ENCODE measurements around the gene LHPP. TPM values are rescaled to one million over a fixed set of nuclear protein-coding genes. Genes with fewer than 3 reads are reported as not detected.

The LHPP gene
- total RNA-seq, 2 experiments from 2014 or later, result 17.7 TPM

DNA sequence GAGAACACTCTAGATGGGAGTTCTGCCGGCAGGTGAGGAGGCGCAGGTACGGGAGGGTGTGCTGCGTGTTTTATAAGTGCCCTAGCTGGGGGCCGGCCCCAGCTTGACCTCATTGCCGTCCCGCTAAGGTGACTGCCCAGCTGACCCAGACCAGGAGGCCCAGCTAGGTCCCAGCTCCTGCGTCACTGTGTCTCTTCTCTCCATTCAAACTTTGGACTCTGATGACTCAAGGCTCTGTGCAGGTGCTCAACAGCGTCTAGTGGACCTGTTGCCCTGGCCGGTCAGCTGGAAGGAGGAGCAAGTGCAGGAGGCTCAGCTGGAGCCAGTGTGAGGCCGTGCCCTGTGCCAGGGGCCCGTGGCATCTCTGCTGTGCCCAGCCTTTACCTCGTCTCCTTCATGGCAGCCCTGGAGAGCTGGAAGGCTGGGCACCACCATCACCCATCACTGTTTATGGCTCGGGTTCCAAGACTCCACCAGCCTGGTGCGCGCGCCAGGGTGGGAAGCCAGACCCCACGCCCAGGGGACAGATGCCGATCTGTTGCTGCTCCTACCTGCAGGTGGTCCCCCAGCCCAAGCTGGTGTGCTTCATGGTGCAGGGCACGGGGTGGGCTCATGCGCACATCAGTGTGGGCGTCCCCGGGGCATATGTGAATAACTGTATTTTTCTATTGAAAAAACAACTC, 14.6 kb downstream of the LHPP start:
- intact Hi-C loops (cut with micrococcal nuclease), result no loop called here
- CTCF ChIA-PET, result interaction anchor here (0.8 kb wide), 1 partner anchor 12 kb away, joined by 3 read pairs; no protein-coding TSS in a partner anchor
- Mint-ChIP-seq H3K36me3 (ENCODE audit: low read depth) (no peaks in the 10 kb centered on the region), H3K27ac (no peak overlapping the region), H3K4me3 (no peak overlapping the region), H3K27me3 (ENCODE audit: low read depth) (no peaks in the 10 kb centered on the region), H3K9me3 (no peaks in the 10 kb centered on the region), H3K4me1 (ENCODE audit: low read depth) (peaks cover 4% of the 10 kb centered on the region)
- no peak for DNase-seq

DNA sequence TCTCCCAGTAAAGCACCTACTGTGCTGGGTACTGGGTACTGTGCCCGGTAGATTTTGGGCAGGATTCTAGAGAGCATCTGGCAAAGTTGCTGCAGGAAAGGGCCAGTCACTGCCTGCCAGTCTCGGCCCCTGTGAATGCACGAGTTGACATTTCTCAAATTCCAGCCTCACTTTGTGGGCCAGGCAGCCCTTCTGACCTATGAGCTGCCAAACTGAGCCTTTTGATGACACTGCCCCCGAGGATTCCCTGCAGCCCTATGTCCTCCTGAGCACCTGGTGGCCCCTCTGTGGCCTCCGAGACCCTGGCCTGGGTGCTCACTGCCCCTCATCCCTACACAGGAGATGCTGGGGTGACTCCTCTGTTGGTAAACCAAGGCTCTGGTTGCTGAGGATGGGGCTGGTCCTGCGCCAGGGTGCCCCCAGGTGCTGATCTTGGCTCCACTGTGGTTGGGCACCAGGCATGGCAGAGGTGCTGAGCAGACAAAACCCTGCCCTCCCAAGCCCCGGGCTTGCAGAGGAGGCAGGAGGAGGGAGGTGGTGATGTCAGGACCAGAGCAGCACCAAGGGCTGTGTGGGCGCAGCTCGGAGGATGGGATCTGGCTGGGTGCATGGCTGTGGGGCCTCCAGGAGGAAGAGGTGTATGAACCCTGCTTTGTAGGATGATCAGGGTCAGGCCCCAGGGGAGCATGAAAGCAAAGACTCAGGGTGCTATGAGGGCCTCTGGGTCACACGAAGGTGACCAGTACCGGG, 16.2 kb downstream of the LHPP start:
- CTCF ChIA-PET, result no interaction called here
- no peak overlapping the region for H3K27ac Mint-ChIP-seq
- no peak overlapping the region for H3K4me3 Mint-ChIP-seq
- peaks cover 4% of the 10 kb centered on the region for H3K4me1 Mint-ChIP-seq (ENCODE audit: low read depth)
- intact Hi-C loops (cut with micrococcal nuclease), result no loop called here
- DNase-seq, result no peak
- H3K27me3 Mint-ChIP-seq (ENCODE audit: low read depth), result no peaks in the 10 kb centered on the region
- H3K9me3 Mint-ChIP-seq, result no peaks in the 10 kb centered on the region
- H3K36me3 Mint-ChIP-seq (ENCODE audit: low read depth), result no peaks in the 10 kb centered on the region

DNA sequence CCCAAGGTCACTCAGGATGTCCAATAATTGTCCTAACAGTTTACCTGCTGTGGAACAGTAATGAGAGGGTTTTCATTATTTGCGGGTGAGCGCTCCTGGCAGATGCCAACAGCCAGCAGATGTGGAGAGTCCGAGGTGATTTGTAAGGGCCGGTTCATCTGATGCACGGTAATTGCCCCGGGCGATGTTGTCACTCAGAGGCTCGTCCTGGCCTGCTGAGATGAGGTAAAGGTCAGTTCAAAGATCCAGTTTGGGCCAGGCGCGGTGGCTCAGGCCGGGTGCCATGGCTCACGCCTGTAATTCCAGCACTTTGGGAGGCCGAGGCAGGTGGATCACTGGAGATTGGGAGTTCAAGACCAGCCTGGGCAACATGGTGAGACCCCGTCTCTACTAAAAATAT, 16.9 kb downstream of the LHPP start:
- Mint-ChIP-seq H3K4me3 (no peak overlapping the region), H3K36me3 (ENCODE audit: low read depth) (no peaks in the 10 kb centered on the region), H3K27ac (no peak overlapping the region), H3K9me3 (no peaks in the 10 kb centered on the region), H3K4me1 (ENCODE audit: low read depth) (peaks cover 2% of the 10 kb centered on the region), H3K27me3 (ENCODE audit: low read depth) (no peaks in the 10 kb centered on the region)
- DNase-seq, result no peak
- CTCF ChIA-PET, result no interaction called here
- intact Hi-C loops (cut with micrococcal nuclease), result no loop called here

DNA sequence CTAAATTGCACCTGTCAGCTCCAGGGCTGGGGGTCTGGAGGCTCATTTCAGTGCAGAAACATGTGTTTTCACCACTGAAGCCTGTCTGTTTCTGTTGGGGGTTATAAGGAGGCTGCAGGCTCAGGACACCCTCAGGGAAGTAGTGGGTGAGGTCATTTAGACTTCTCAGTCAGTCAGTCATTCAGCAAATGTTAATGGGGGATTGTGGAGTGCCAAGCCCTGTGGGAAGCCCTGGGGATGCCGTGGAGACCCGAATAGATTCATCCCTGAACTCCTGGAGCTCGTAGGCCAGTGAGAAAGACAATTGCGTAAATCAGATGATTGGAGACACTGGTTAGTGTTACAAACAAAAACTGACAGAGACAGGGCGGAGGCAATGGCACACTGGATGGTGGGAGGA, 19.2 kb downstream of the LHPP start:
- Mint-ChIP-seq H3K9me3 (no peaks in the 10 kb centered on the region), H3K36me3 (ENCODE audit: low read depth) (peaks cover 1% of the 10 kb centered on the region), H3K27me3 (ENCODE audit: low read depth) (no peaks in the 10 kb centered on the region), H3K27ac (no peak overlapping the region), H3K4me1 (ENCODE audit: low read depth) (no peaks in the 10 kb centered on the region), H3K4me3 (no peak overlapping the region)
- DNase-seq, result no peak
- CTCF ChIA-PET, result no interaction called here
- intact Hi-C loops (cut with micrococcal nuclease), result no loop called here

DNA sequence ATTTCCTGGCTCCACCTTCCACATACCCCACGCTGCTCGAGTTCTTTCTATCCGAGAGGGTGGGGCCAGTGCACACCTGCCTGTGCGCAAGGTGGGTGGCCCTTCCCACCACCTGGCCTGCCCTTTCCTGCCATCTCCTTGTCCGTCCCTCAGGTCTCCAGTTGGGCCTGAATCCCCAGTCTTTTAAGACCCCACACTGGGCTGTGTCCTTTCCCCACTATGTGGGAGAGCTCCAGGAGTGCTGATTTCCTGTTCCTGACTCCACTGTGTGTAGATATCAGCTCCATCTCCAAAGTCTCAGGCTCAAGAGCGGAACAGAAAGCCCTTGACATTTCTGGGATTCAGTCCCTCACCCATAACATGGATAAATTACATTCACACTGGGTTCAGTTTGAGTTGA, 20.1 kb downstream of the LHPP start:
- no peak overlapping the region for H3K27ac Mint-ChIP-seq
- CTCF ChIA-PET, result no interaction called here
- peaks cover 8% of the 10 kb centered on the region for H3K36me3 Mint-ChIP-seq (ENCODE audit: low read depth)

DNA sequence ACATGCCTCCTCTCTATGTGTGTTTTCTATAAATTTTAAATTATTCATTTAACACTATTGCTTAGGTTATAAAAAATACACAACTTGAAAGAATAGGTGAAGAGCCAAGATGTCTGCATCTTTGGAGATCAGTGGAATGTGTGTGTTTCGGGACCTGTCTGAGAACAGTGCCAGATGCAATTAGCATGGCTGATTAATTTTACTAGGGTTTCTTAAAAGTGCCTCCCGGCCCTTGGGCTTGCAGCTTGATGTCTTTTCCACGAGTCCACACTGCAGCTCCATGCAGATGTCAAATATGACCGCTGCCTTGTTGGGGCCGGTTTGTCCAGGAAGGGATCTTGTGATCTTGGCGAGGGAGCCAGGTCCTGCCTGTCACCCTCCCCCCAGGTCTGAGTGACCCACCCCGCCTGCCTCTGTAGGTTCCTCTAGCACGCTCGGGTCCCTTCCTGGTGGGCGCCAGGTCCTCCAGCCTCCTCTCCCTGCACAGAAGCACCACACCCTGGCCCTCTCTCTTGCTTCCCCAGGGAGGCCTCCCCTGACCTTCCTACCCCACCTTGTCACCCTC, 20.7 kb downstream of the LHPP start:
- Mint-ChIP-seq H3K36me3 (ENCODE audit: low read depth) (peaks cover 10% of the 10 kb centered on the region), H3K4me3 (no peak overlapping the region), H3K4me1 (ENCODE audit: low read depth) (no peaks in the 10 kb centered on the region), H3K9me3 (peaks cover 3% of the 10 kb centered on the region), H3K27ac (no peak overlapping the region), H3K27me3 (ENCODE audit: low read depth) (no peaks in the 10 kb centered on the region)
- intact Hi-C loops (cut with micrococcal nuclease), result no loop called here
- DNase-seq, result no peak
- CTCF ChIA-PET, result no interaction called here

More for the DNA sequence above, 20.1 kb downstream of the LHPP start:
- H3K4me1 Mint-ChIP-seq (ENCODE audit: low read depth), result no peaks in the 10 kb centered on the region
- no peaks in the 10 kb centered on the region for H3K27me3 Mint-ChIP-seq (ENCODE audit: low read depth)
- intact Hi-C loops (cut with micrococcal nuclease), result no loop called here
- no peak overlapping the region for H3K4me3 Mint-ChIP-seq
- no peaks in the 10 kb centered on the region for H3K9me3 Mint-ChIP-seq
- DNase-seq, result no peak

DNA sequence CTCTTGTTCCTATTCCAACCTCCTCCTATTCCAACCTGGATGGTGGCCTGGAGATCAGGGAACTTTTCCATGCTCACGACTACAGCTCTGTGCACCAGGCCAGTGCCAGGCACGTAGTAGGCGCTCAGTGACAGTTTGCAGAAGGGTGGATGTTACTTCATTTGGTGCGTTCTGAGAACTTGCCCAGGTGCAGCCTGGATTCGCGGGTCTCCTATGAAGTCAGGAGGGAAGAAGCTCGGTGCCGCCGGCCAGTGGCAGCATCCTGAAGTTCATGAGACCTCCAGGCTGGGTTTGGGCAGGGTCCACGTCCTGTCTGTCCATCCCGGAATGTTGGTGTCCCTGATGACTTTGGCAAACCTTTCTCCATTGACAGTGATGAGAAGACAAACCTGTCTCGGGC, 21.3 kb downstream of the LHPP start:
- Mint-ChIP-seq H3K4me1 (ENCODE audit: low read depth) (no peaks in the 10 kb centered on the region), H3K4me3 (no peak overlapping the region), H3K27me3 (ENCODE audit: low read depth) (no peaks in the 10 kb centered on the region), H3K27ac (no peak overlapping the region), H3K36me3 (ENCODE audit: low read depth) (peaks cover 10% of the 10 kb centered on the region), H3K9me3 (peaks cover 3% of the 10 kb centered on the region)
- intact Hi-C loops (cut with micrococcal nuclease), result no loop called here
- CTCF ChIA-PET, result no interaction called here
- DNase-seq, result no peak

DNA sequence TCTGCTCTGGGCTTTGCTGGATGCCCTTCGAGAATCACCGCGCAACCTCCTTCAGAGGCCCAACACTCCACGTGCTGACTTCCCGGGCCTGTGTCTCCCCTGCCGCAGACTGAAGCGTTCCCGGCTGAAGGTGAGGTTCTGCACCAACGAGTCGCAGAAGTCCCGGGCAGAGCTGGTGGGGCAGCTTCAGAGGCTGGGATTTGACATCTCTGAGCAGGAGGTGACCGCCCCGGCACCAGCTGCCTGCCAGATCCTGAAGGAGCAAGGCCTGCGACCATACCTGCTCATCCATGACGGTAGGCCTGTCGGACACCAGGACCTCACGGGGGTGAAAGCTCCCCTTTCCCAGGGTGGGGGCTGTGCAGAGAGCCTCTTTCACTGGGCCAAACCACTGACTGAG, 22.4 kb downstream of the LHPP start:
- intact Hi-C loops (cut with micrococcal nuclease), result no loop called here
- Mint-ChIP-seq H3K9me3 (peaks cover 3% of the 10 kb centered on the region), H3K27me3 (ENCODE audit: low read depth) (no peaks in the 10 kb centered on the region), H3K4me3 (no peak overlapping the region), H3K4me1 (ENCODE audit: low read depth) (no peaks in the 10 kb centered on the region), H3K36me3 (ENCODE audit: low read depth) (peaks cover 10% of the 10 kb centered on the region), H3K27ac (no peak overlapping the region)
- CTCF ChIA-PET, result interaction anchor here (0.6 kb wide), 1 partner anchor 79 kb away, joined by 4 read pairs; no protein-coding TSS in a partner anchor
- no peak for DNase-seq

DNA sequence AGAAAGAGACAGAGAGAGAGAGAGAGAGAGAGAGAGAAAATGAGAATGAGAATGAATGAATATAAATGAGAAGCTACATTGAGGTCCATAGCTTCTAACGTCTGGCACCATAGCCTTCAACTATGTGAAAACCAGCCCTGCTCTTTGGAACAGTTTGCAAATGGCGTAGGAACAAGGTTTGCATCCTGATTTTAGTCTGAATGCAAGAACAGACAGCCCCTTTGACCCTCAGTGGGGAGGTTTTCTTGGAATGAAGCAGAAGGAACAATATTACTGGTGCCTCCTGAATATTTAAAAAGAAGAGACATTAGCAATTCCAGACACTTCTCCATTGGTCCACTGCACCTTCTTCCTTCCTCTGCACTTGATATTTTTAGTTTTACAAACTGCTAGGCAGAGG, 23.0 kb downstream of the LHPP start:
- CTCF ChIA-PET, result interaction anchor here (0.7 kb wide), 1 partner anchor 105 kb away, joined by 3 read pairs; no protein-coding TSS in a partner anchor
- Mint-ChIP-seq H3K27ac (no peak overlapping the region), H3K9me3 (peaks cover 3% of the 10 kb centered on the region), H3K27me3 (ENCODE audit: low read depth) (no peaks in the 10 kb centered on the region), H3K36me3 (ENCODE audit: low read depth) (peaks cover 10% of the 10 kb centered on the region), H3K4me1 (ENCODE audit: low read depth) (no peaks in the 10 kb centered on the region), H3K4me3 (no peak overlapping the region)
- intact Hi-C loops (cut with micrococcal nuclease), result no loop called here
- DNase-seq, result no peak

DNA sequence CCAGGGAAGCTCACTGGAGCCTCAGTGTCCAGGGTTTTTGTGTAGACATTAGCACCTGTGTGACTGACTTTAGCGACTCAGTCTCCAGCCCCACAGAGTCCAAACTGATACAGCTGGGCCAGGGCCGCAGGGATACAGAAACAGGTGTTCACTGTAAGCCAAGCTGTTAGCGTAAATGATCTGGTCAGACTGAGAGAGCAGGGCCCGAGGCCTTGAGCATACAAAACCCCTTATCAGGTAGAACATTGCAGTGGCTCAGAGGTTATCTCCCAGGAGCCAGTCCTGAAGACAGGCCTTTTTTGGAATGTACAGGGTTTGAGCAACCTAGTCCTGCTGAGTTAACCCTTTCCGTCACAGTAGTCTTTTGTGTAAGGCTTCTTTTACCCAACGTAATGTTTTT, 25.0 kb downstream of the LHPP start:
- CTCF ChIA-PET, result no interaction called here
- no peak for DNase-seq
- Mint-ChIP-seq H3K4me3 (no peak overlapping the region), H3K36me3 (ENCODE audit: low read depth) (peaks cover 15% of the 10 kb centered on the region), H3K9me3 (peaks cover 3% of the 10 kb centered on the region), H3K27me3 (ENCODE audit: low read depth) (no peaks in the 10 kb centered on the region), H3K27ac (no peak overlapping the region), H3K4me1 (ENCODE audit: low read depth) (no peaks in the 10 kb centered on the region)
- intact Hi-C loops (cut with micrococcal nuclease), result no loop called here

DNA sequence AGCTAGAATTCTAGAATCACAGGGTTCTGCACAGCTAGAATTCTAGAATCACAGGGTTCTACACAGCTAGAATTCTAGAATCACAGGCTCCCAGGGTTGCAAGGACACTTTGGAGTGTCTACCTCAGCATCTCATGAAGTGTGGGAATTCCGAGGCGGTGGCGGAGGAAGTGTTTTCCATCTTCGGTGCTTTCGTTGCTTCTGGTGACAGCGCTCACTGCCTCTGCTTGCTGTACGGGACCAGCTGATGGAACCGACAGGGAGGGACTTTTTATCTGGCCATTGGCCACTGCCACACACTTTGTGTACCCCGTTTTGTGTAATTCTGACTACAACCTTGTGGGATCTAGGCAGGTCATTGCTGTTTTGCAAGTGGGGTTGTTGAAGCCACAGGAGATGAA, 29.5 kb downstream of the LHPP start:
- CTCF ChIA-PET, result no interaction called here
- no peak overlapping the region for H3K4me3 Mint-ChIP-seq
- peaks cover 17% of the 10 kb centered on the region for H3K36me3 Mint-ChIP-seq (ENCODE audit: low read depth)
- H3K27ac Mint-ChIP-seq, result no peak overlapping the region
- no peaks in the 10 kb centered on the region for H3K27me3 Mint-ChIP-seq (ENCODE audit: low read depth)
- H3K9me3 Mint-ChIP-seq, result peaks cover 3% of the 10 kb centered on the region
- no peak for DNase-seq
- H3K4me1 Mint-ChIP-seq (ENCODE audit: low read depth), result peaks cover 11% of the 10 kb centered on the region
- intact Hi-C loops (cut with micrococcal nuclease), result no loop called here

DNA sequence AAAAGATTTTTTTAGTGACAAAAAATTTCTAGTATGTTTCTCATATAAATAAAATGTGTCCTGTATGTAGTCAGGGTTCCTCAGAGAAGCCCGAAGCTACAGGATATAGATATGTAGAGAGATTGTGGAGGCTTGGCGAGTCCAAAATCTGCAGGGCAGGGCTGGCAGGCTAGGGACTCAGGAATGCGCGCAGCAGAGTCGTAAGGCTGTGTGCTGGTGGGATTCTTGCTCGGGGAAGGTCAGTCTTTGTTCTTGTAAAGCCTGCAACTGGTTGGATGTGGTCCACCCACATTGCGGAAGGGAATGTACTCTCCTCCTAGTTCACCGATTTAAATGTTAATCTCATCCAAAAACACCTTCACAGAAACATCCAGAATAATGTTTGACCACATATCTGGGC, 30.6 kb downstream of the LHPP start:
- Mint-ChIP-seq H3K4me3 (no peak overlapping the region), H3K9me3 (no peaks in the 10 kb centered on the region), H3K36me3 (ENCODE audit: low read depth) (peaks cover 9% of the 10 kb centered on the region), H3K4me1 (ENCODE audit: low read depth) (peaks cover 11% of the 10 kb centered on the region), H3K27me3 (ENCODE audit: low read depth) (no peaks in the 10 kb centered on the region), H3K27ac (no peak overlapping the region)
- DNase-seq, result no peak
- intact Hi-C loops (cut with micrococcal nuclease), result no loop called here
- CTCF ChIA-PET, result no interaction called here
